SK-N-SH treated with all-trans-retinoic acid at 6 μM for 48 hours (cell line): Measurements from ENCODE around the gene VCAM1.

Experiments
- ARNTL ChIP-seq: fragments of 450-650 bp; formaldehyde crosslinking; IDR thresholded peaks from 2 replicates; pipeline ENCODE4 v1.5.0; 2020; ENCODE audit warnings: low read depth, mild to moderate bottlenecking, moderate library complexity, borderline replicate concordance
- BACH2 ChIP-seq: fragments of 250-450 bp; sonication (Bioruptor Pico); IDR thresholded peaks from 2 replicates; pipeline ENCODE4 v1.9.0; 2021; ENCODE audit warnings: mild to moderate bottlenecking, borderline replicate concordance
- CSDC2 ChIP-seq: fragments of 250-450 bp; sonication (Bioruptor Pico); IDR thresholded peaks from 2 replicates; pipeline ENCODE4 v1.5.0; 2020; ENCODE audit warnings: mild to moderate bottlenecking, moderate library complexity
- CSRNP3 ChIP-seq: fragments of 250-450 bp; sonication (Bioruptor Pico); IDR thresholded peaks from 2 replicates; pipeline ENCODE4 v1.5.1; 2021; ENCODE audit warnings: mild to moderate bottlenecking, moderate library complexity
- GLIS3 ChIP-seq: fragments of 250-450 bp; sonication (Bioruptor Pico); IDR thresholded peaks from 2 replicates; pipeline ENCODE4 v1.5.0; 2020; ENCODE audit warnings: mild to moderate bottlenecking, moderate library complexity
- OSR1 ChIP-seq: fragments of 250-450 bp; sonication (Bioruptor Pico); IDR thresholded peaks from 2 replicates; pipeline ENCODE4 v1.8.0; 2022; ENCODE audit warnings: moderate library complexity, mild to moderate bottlenecking, inconsistent platforms
- PATZ1 ChIP-seq: fragments of 250-450 bp; sonication (Bioruptor Pico); IDR thresholded peaks from 2 replicates; pipeline ENCODE4 v1.8.0; 2020; ENCODE audit warnings: mild to moderate bottlenecking, moderate library complexity, borderline replicate concordance
- RARB ChIP-seq: fragments of 250-450 bp; sonication (Bioruptor Pico); IDR thresholded peaks from 2 replicates; pipeline ENCODE4 v1.8.0; 2021; ENCODE audit warnings: mild to moderate bottlenecking, moderate library complexity
- SNAI2 ChIP-seq: fragments of 250-450 bp; sonication (Bioruptor Pico); IDR thresholded peaks from 2 replicates; pipeline ENCODE4 v1.5.0; 2020; ENCODE audit warnings: mild to moderate bottlenecking, moderate library complexity
- TCF4 ChIP-seq: fragments of 250-450 bp; sonication (Bioruptor Pico); IDR thresholded peaks from 2 replicates; pipeline ENCODE4 v1.8.0; 2021; ENCODE audit warnings: mild to moderate bottlenecking, moderate library complexity, borderline replicate concordance
- TOX ChIP-seq: fragments of 250-450 bp; sonication (Bioruptor Pico); IDR thresholded peaks from 2 replicates; pipeline ENCODE4 v1.8.0; 2021; ENCODE audit warnings: mild to moderate bottlenecking, moderate library complexity, borderline replicate concordance
- ZC3H10 ChIP-seq: fragments of 250-450 bp; sonication (Bioruptor Pico); IDR thresholded peaks from 2 replicates; pipeline ENCODE4 v1.5.1; 2021; ENCODE audit warnings: mild to moderate bottlenecking, moderate library complexity
- ZFP3 ChIP-seq: fragments of 250-450 bp; sonication (Bioruptor Pico); IDR thresholded peaks from 2 replicates; pipeline ENCODE4 v1.5.0; 2020; ENCODE audit warnings: mild to moderate bottlenecking, moderate library complexity
- ZFP30 ChIP-seq: fragments of 450-650 bp; formaldehyde crosslinking; IDR thresholded peaks from 2 replicates; pipeline ENCODE4 v1.5.0; 2022; ENCODE audit warnings: mild to moderate bottlenecking, moderate library complexity

GRCh38 chr1:100767176-100767890 lies 47.8 kb downstream of the VCAM1 start:
- no peak for TF ChIP-seq ZFP30 (CRISPR knock-in tag)
- no peak for TF ChIP-seq TCF4 (CRISPR knock-in tag)
- TF ChIP-seq OSR1: no peak
- TF ChIP-seq ARNTL (CRISPR knock-in tag): no peak
- no peak for TF ChIP-seq GLIS3 (CRISPR knock-in tag)
- TF ChIP-seq ZFP3: no peak
- TF ChIP-seq RARB (CRISPR knock-in tag): no peak
- TF ChIP-seq BACH2: no peak
- TF ChIP-seq ZC3H10 (CRISPR knock-in tag): no peak
- TF ChIP-seq SNAI2 (CRISPR knock-in tag): no peak
- no peak for TF ChIP-seq CSDC2 (CRISPR knock-in tag)
- no peak for TF ChIP-seq CSRNP3
- TF ChIP-seq PATZ1 (CRISPR knock-in tag): no peak
- TF ChIP-seq TOX (CRISPR knock-in tag): no peak
